ENCODE data around the gene ALKBH6.
"Not testable (repeated sequence)": the region's sequence is repeated elsewhere in the genome, so short reads cannot be mapped to it uniquely, and the experiment has no call there.

ALKBH6 gene

GRCh38 chr19:35991731-35992450 is 22.1 kb downstream of the ALKBH6 start:
- Mint-ChIP-seq H3K27me3 (ENCODE audit: low read depth) (peaks cover 19% of the 10 kb centered on the region), H3K27ac (no peak overlapping the region), H3K4me3 (no peak overlapping the region), H3K4me1 (ENCODE audit: low read depth) (peaks cover 18% of the 10 kb centered on the region), H3K9me3 (peaks cover 5% of the 10 kb centered on the region), H3K36me3 (ENCODE audit: low read depth) (peaks cover 8% of the 10 kb centered on the region)
- no peak for DNase-seq (ENCODE audit: low spot score)

- H3K9me3 Mint-ChIP-seq = peaks cover 5% of the 10 kb centered on the region
- H3K27ac Mint-ChIP-seq = no peak overlapping the region
- H3K36me3 Mint-ChIP-seq (ENCODE audit: low read depth) = peaks cover 3% of the 10 kb centered on the region
- peaks cover 10% of the 10 kb centered on the region for H3K4me1 Mint-ChIP-seq (ENCODE audit: low read depth)
- no peak overlapping the region for H3K4me3 Mint-ChIP-seq
- no peak for DNase-seq (ENCODE audit: low spot score)
- peaks cover 26% of the 10 kb centered on the region for H3K27me3 Mint-ChIP-seq (ENCODE audit: low read depth)
Observed at GRCh38 chr19:35990771-35991730, 23.0 kb downstream of the ALKBH6 start.

GRCh38 chr19:35990156-35990555 is 23.9 kb downstream of the ALKBH6 start:
- peaks cover 5% of the 10 kb centered on the region for H3K9me3 Mint-ChIP-seq
- H3K36me3 Mint-ChIP-seq (ENCODE audit: low read depth) = no peaks in the 10 kb centered on the region
- H3K27ac Mint-ChIP-seq = no peak overlapping the region
- no peak overlapping the region for H3K4me3 Mint-ChIP-seq
- no peak for DNase-seq (ENCODE audit: low spot score)
- H3K4me1 Mint-ChIP-seq (ENCODE audit: low read depth) = peaks cover 5% of the 10 kb centered on the region
- peaks cover 35% of the 10 kb centered on the region for H3K27me3 Mint-ChIP-seq (ENCODE audit: low read depth)

GRCh38 chr19:35988824-35989223 is 25.2 kb downstream of the ALKBH6 start:
- no peak for DNase-seq (ENCODE audit: low spot score)
- H3K36me3 Mint-ChIP-seq (ENCODE audit: low read depth) = no peaks in the 10 kb centered on the region
- H3K4me1 Mint-ChIP-seq (ENCODE audit: low read depth) = no peaks in the 10 kb centered on the region
- H3K9me3 Mint-ChIP-seq = peaks cover 5% of the 10 kb centered on the region
- peaks cover 45% of the 10 kb centered on the region for H3K27me3 Mint-ChIP-seq (ENCODE audit: low read depth)
- no peak overlapping the region for H3K4me3 Mint-ChIP-seq
- no peak overlapping the region for H3K27ac Mint-ChIP-seq

GRCh38 chr19:35987571-35987896 is 26.5 kb downstream of the ALKBH6 start:
- Mint-ChIP-seq H3K9me3 (peaks cover 5% of the 10 kb centered on the region), H3K4me1 (ENCODE audit: low read depth) (no peaks in the 10 kb centered on the region), H3K4me3 (no peak overlapping the region), H3K36me3 (ENCODE audit: low read depth) (no peaks in the 10 kb centered on the region), H3K27me3 (ENCODE audit: low read depth) (peaks cover 45% of the 10 kb centered on the region), H3K27ac (no peak overlapping the region)
- DNase-seq (ENCODE audit: low spot score) = no peak

GRCh38 chr19:35986664-35987570 is 27.1 kb downstream of the ALKBH6 start:
- Mint-ChIP-seq H3K9me3 (peaks cover 5% of the 10 kb centered on the region), H3K4me3 (peak overlapping the region; percentile 82), H3K27me3 (ENCODE audit: low read depth) (peaks cover 45% of the 10 kb centered on the region), H3K4me1 (ENCODE audit: low read depth) (no peaks in the 10 kb centered on the region), H3K27ac (no peak overlapping the region), H3K36me3 (ENCODE audit: low read depth) (no peaks in the 10 kb centered on the region)
- DNase-seq (ENCODE audit: low spot score) = no peak

GRCh38 chr19:35986111-35986510 is 27.9 kb downstream of the ALKBH6 start:
- H3K9me3 Mint-ChIP-seq = peaks cover 5% of the 10 kb centered on the region
- no peaks in the 10 kb centered on the region for H3K36me3 Mint-ChIP-seq (ENCODE audit: low read depth)
- no peak overlapping the region for H3K4me3 Mint-ChIP-seq
- H3K27ac Mint-ChIP-seq = no peak overlapping the region
- no peaks in the 10 kb centered on the region for H3K4me1 Mint-ChIP-seq (ENCODE audit: low read depth)
- peaks cover 45% of the 10 kb centered on the region for H3K27me3 Mint-ChIP-seq (ENCODE audit: low read depth)
- DNase-seq (ENCODE audit: low spot score) = no peak

- H3K27ac Mint-ChIP-seq = no peak overlapping the region
Observed at GRCh38 chr19:35983177-35983576, 30.8 kb downstream of the ALKBH6 start.

GRCh38 chr19:35980997-35981396 is 33.0 kb downstream of the ALKBH6 start:
- not testable (repeated sequence) for DNase-seq (ENCODE audit: low spot score); H3K36me3 Mint-ChIP-seq (ENCODE audit: low read depth); H3K4me3 Mint-ChIP-seq; H3K4me1 Mint-ChIP-seq (ENCODE audit: low read depth); H3K9me3 Mint-ChIP-seq; H3K27ac Mint-ChIP-seq
- H3K27me3 Mint-ChIP-seq (ENCODE audit: low read depth) = peaks cover 23% of the 10 kb centered on the region

More at GRCh38 chr19:35983177-35983576, 30.8 kb downstream of the ALKBH6 start:
- H3K9me3 Mint-ChIP-seq = no peaks in the 10 kb centered on the region
- no peak for DNase-seq (ENCODE audit: low spot score)
- H3K4me1 Mint-ChIP-seq (ENCODE audit: low read depth) = no peaks in the 10 kb centered on the region
- H3K4me3 Mint-ChIP-seq = no peak overlapping the region
- H3K27me3 Mint-ChIP-seq (ENCODE audit: low read depth) = peaks cover 35% of the 10 kb centered on the region
- no peaks in the 10 kb centered on the region for H3K36me3 Mint-ChIP-seq (ENCODE audit: low read depth)

- Mint-ChIP-seq H3K36me3 (ENCODE audit: low read depth) (no peaks in the 10 kb centered on the region), H3K27me3 (ENCODE audit: low read depth) (peaks cover 5% of the 10 kb centered on the region), H3K9me3 (no peaks in the 10 kb centered on the region), H3K4me1 (ENCODE audit: low read depth) (no peaks in the 10 kb centered on the region), H3K4me3 (no peak overlapping the region), H3K27ac (no peak overlapping the region)
- DNase-seq (ENCODE audit: low spot score) = no peak
Observed at GRCh38 chr19:35978832-35979365, 35.1 kb downstream of the ALKBH6 start.

GRCh38 chr19:35978271-35978670 is 35.7 kb downstream of the ALKBH6 start:
- H3K27ac Mint-ChIP-seq = no peak overlapping the region
- no peaks in the 10 kb centered on the region for H3K36me3 Mint-ChIP-seq (ENCODE audit: low read depth)
- peaks cover 5% of the 10 kb centered on the region for H3K27me3 Mint-ChIP-seq (ENCODE audit: low read depth)
- no peaks in the 10 kb centered on the region for H3K9me3 Mint-ChIP-seq
- no peaks in the 10 kb centered on the region for H3K4me1 Mint-ChIP-seq (ENCODE audit: low read depth)
- H3K4me3 Mint-ChIP-seq = no peak overlapping the region
- no peak for DNase-seq (ENCODE audit: low spot score)

- Mint-ChIP-seq H3K4me3 (no peak overlapping the region), H3K36me3 (ENCODE audit: low read depth) (no peaks in the 10 kb centered on the region), H3K27ac (no peak overlapping the region), H3K9me3 (no peaks in the 10 kb centered on the region), H3K27me3 (ENCODE audit: low read depth) (peaks cover 5% of the 10 kb centered on the region), H3K4me1 (ENCODE audit: low read depth) (no peaks in the 10 kb centered on the region)
- no peak for DNase-seq (ENCODE audit: low spot score)
Observed at GRCh38 chr19:35977446-35978222, 36.4 kb downstream of the ALKBH6 start.
